GM12878 (cell line): ENCODE data around the gene TRIM62.
"Not testable (repeated sequence)": the region's sequence is repeated elsewhere in the genome, so short reads cannot be mapped to it uniquely, and the experiment has no call there.

ENCODE experiments used
- CREB1 ChIP-seq: IDR thresholded peaks from 2 replicates; pipeline ENCODE4 v1.6.1; 2012; ENCODE audit warnings: low read depth, mild to moderate bottlenecking, inconsistent platforms
- CTCF ChIP-seq, 3 experiments: IDR thresholded peaks in 2 of 3; conservative IDR thresholded peaks in 1 of 3; 2 replicates each; pipeline ENCODE4 v1.5.1; 2011; ENCODE audit warnings: low read depth in 3 of 3, low read length in 3 of 3, mild to moderate bottlenecking in 3 of 3, control low read depth in 2 of 3, moderate library complexity in 2 of 3, inconsistent platforms in 1 of 3, mixed read lengths in 1 of 3; ENCODE audit not compliant: control insufficient read depth in 2 of 3, insufficient read depth in 1 of 3; ENCODE audit errors: extremely low read depth in 1 of 3
- FOXK2 ChIP-seq: fragments of 450-650 bp; IDR thresholded peaks from 2 replicates; pipeline ENCODE4 v1.6.1; 2017; ENCODE audit warnings: mild to moderate bottlenecking, moderate library complexity
- HCFC1 ChIP-seq: fragments of 150-350 bp; IDR thresholded peaks from 2 replicates; pipeline ENCODE4 v1.6.1; 2014; ENCODE audit warnings: low read length
- MEF2A ChIP-seq: IDR thresholded peaks from 2 replicates; pipeline ENCODE4 v1.6.1; 2011; ENCODE audit warnings: low read depth, mild to moderate bottlenecking, low read length, moderate library complexity; ENCODE audit not compliant: insufficient read depth
- POLR2A ChIP-seq: IDR thresholded peaks from 2 replicates; pipeline ENCODE4 v1.6.1; 2011; ENCODE audit warnings: low read depth, mild to moderate bottlenecking, low read length
- RCOR1 ChIP-seq: conservative IDR thresholded peaks from 2 replicates; pipeline ENCODE4 v1.6.1; 2012; ENCODE audit warnings: low read depth, low read length, improper control_type of control experiment
- SP1 ChIP-seq: IDR thresholded peaks from one replicate; pipeline ENCODE4 v1.6.1; 2011; ENCODE audit warnings: low read depth, low read length
- SUZ12 ChIP-seq: fragments of 200-600 bp; sonication (generic); IDR thresholded peaks from one replicate; pipeline ENCODE4 v1.6.1; 2018; ENCODE audit warnings: antibody characterized with exemption, mild to moderate bottlenecking; ENCODE audit not compliant: unreplicated experiment

DNA sequence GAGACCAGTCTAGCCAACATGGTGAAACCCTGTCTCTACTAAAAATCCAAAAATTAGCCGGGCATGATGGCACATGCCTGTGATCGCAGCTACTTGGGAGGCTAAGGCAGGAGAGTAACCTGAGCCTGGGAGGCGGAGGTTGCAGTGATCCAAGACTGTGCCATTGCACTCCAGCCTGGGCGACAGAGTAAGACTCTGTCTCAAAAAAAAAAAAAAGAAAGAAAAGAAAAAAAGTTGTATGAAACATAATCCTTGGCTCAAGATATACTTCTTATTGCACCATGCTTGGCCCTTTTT, 81.8 kb downstream of the TRIM62 start:
- TF ChIP-seq CTCF (IDR thresholded peaks at IDR 0.05 in 2 of 3, conservative IDR thresholded peaks at IDR 0.05 in 1 of 3; ENCODE audit: control insufficient read depth in 2 of 3, extremely low read depth in 1 of 3, insufficient read depth in 1 of 3, low read depth in 3 of 3, low read length in 3 of 3); CREB1; SP1; RCOR1; MEF2A; SUZ12; FOXK2; HCFC1; POLR2A: not testable (repeated sequence)
